Measurements from ENCODE around the gene MAP4K4. TPM values are rescaled to one million over a fixed set of nuclear protein-coding genes. Genes with fewer than 3 reads are reported as not detected.
A peak's percentile ranks its signal among the peaks of the same experiment; 100 is the strongest.
"Not testable (repeated sequence)": the region's sequence is repeated elsewhere in the genome, so short reads cannot be mapped to it uniquely, and the experiment has no call there.

MAP4K4 gene
- total RNA-seq, 1 donor from 2014 or later = 76.9 TPM

DNA sequence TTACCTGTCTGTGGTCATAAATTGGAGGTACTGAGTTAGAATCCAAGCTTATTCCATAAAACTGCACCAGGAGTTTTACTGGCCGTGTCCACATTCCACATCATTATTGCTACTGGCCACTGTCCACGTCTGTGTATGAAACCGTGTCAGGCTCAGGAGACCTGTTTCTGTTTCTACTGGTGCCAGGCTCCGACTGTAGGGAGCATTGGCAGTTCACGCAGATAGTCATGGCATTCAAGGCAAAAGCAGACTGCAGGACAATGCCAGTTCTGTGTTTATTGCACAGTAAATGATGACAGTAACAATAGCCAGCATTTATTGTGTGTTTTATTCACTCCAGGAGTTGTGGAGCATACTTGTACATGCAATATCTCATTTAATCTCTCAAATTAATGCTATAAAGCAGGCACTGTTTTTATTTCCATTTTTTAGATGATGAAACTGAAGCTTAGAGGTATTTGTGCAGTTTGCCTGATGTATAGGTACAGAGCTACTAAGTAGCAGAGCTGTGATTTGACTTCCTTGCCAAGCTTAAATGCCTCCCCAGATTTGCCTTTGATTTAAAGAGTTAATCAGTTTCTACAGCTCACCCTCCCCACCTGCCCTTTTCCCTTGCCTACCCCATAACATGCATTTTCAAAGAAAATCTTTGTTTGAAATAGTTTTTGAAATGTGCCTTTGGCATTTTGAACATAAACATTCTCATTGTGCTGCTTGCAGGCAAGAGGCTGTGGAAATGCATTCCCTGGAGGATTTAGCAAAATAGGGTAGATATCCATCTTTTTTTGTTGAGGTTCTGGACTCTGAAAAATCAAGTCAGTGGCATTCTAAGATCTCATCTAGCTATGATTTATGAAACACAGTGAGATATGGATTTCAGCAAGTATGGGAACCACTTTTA, 55.5 kb downstream of the MAP4K4 start:
- ATAC-seq (ENCODE audit: poor library complexity) (peak; percentile 82), DNase-seq (no peak)
- intact Hi-C loops (cut with DNase I) = no loop called here

- no peak for ATAC-seq (ENCODE audit: poor library complexity)
- intact Hi-C loops (cut with DNase I) = no loop called here
- DNase-seq = no peak
Observed at GRCh38 chr2:101753720-101754490, 56.4 kb downstream of the MAP4K4 start.

DNA sequence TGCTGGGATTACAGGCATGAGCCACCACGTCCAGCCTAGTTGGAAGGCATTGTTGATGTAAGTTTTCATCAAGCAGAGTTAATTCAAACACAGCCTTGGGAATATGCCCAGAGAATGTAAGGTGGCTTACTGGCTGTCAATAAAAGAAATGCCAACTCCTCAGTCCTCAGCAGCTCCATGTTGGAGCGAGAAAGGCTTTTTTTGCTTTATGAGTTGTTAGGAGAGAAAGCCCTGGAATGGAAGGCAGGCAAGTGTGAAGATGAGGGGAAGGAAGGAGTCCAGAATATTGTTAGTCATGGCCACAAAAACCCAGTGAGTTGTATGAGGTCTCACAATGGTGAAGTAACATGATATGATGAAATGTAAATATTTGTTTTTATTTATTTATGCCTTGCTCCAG, 57.1 kb downstream of the MAP4K4 start:
- ATAC-seq (ENCODE audit: poor library complexity) = no peak
- DNase-seq = no peak
- intact Hi-C loops (cut with DNase I) = no loop called here

DNA sequence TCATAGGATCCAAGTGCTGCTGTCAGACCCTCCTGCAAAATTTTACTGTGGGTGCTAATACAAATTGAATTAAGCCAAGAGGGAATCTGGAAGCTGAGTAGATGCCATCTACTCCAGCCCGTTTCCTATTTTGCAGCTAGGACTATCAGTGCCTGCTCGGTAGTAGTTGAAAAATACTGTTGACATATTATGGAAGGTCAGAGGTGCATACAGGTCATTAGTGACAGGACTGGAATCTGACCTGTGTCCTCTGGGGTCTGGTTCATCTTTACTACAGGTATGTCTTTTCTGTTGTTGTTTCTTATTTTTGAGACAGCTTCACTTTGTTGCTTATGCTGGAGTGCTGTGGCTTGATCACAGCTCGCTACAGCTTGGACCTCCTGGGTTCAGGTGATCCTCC, 58.8 kb downstream of the MAP4K4 start:
- DNase-seq = no peak
- intact Hi-C loops (cut with DNase I) = no loop called here
- ATAC-seq (ENCODE audit: poor library complexity) = no peak

- intact Hi-C loops (cut with DNase I) = no loop called here
- no peak for ATAC-seq (ENCODE audit: poor library complexity)
- no peak for DNase-seq
Observed at GRCh38 chr2:101758001-101758400, 60.5 kb downstream of the MAP4K4 start.

GRCh38 chr2:101759162-101759561, 61.7 kb downstream of the MAP4K4 start:
- intact Hi-C loops (cut with DNase I) = no loop called here
- ATAC-seq (ENCODE audit: poor library complexity) (peak; percentile 37), DNase-seq (no peak)

DNA sequence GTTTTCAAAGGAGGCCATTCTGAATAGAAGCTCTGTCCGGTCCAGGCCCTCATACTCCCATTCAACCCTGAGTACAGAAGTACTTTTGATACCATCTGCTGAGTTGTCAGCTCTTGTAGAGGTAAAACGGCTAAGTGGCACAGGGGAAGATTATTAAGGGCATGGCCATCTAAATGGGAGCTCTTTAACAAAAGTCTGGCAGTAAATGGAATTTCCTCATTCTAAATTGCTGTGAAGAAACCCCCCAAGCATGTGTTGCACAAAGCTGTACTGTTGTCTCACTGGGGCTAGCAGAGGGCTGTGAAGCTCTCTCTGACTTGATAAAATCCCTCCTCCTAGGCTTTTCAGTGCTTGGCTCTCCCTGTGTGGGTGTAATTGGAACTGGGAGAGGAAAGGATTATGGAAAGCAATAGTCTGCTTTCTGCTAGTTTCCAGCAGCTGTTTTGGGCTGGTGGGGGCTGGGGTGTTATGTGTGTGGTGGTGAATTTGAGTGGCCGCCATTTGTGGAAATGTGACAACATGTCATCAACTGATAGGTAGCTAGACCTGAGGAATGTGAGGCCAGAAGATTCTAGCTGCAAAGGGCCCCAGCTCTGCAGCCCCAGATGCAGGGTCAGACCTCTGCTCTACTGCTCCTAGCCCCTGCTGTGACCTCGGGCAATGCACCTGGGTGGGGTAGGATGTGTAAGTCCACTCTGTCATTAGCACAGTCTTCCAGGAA, 65.1 kb downstream of the MAP4K4 start:
- peak; percentile 29 for ATAC-seq (ENCODE audit: poor library complexity)
- DNase-seq = no peak
- intact Hi-C loops (cut with DNase I) = no loop called here

DNA sequence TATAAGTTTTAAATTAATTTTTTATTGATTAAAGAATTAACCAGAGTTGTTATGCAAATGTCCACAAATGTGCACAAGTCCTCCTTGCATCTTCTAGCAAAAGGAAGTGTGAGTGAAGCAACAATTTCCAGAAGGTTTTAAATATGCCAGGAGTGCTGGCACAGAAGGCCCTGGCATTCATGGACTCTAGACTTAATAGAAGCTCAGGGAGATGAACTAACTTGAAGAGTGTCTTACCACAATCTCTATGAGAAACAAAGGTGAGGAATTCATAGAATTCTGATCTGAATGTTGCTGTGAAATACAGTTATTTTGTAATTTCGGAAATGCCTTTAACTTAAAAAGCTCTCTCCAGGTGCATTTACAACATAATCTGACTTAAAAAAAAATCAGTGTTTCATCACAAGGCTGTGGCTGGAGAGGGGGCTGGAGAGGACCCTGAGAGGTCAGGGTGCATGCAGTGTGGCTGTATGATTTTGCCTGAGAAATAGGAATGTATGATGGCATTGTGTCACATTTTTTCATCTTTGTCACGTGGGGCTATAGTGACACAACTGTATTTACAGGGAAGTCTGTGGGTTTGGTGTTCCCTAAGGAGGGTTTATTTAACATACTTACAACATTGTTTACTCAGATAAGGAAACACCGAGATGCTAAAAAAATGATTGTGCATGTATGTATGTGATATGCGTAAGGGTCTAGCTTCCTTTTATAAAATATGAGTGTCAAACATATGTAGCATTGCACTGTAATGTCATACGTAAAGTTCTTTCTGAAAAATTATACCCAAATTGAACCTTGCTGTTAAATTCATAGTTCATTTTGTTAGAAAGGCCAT, 66.2 kb downstream of the MAP4K4 start:
- DNase-seq (no peak), ATAC-seq (ENCODE audit: poor library complexity) (no peak)
- intact Hi-C loops (cut with DNase I) = no loop called here

- no peak for DNase-seq
- intact Hi-C loops (cut with DNase I) = no loop called here
- ATAC-seq (ENCODE audit: poor library complexity) = no peak
Observed at GRCh38 chr2:101766337-101766736, 68.8 kb downstream of the MAP4K4 start.

DNA sequence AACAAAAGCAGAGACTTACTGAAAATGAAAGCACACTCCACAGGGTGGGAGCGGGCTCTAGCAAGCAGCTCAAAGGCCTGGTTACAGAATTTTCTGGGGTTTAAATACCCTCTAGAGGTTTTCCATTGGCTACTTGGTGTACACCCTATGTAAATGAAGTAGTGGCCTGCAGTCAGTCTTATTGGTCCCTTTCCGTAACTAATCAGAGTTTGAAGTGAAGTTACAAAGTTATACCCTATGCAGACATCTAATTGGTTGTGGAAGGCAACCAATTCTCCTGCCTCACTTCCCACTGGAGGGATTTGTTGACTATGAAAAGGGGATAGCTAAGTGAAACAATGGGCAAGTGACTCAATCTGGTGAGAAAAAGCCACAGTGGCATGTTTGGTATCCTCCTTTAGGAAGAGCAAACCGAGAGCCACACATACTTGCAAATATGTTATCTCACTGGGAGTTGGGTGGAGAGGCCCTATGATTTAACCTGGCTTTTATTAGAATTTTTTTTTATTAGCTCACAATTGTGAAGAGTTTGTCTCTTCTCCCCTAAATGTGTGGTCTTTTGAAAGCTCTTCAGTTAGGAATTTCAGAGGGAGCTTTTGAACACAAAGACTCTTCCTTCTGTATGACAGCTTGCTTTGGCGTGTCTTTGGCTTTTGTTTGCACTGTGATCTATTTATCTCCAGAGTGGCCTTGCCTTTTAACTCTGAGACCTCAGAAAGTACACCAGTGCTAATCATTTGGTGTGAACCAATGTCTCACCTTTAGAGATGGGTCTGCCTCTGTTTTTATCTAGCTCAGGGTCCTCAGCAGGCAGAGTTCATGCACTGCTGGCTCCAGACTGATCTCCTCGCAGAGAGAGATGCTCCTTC, 69.6 kb downstream of the MAP4K4 start:
- intact Hi-C loops (cut with DNase I) = no loop called here
- no peak for DNase-seq
- ATAC-seq (ENCODE audit: poor library complexity) = no peak

DNA sequence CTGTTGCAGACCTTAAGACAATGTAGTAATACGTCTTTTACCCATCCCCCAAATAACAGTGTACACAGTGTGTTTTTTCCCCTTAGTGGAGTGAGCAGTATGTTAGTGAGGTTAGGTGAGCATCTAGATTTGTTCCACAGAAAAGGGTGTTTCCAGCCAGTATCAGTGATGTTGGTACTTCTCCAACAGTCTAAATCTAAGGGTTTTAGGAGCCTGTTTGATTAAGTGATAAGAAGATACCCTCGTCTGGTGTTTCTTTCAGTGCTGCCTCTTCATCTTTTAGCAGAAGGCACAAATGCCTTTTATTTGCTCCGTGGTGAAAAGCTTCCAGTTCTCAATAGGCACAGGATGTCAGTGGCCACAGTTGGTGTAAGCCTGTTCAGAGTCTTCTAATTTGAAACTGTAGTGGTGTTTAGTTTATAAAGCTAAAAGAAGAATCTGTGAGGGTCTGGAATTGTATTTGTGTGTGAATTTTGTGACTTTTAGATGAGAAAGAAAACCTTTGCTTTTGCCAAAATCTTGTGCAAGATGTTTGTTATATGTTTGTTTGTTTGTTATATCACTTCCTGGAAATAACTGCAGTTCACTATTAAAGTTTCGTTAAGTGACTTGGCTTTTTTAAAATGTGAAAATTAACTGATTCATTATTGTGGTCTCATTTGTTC, 71.2 kb downstream of the MAP4K4 start:
- intact Hi-C loops (cut with DNase I) = no loop called here
- DNase-seq = no peak
- ATAC-seq (ENCODE audit: poor library complexity) = no peak

- intact Hi-C loops (cut with DNase I); ATAC-seq (ENCODE audit: poor library complexity); DNase-seq: not testable (repeated sequence)
Observed at GRCh38 chr2:101769726-101770125, 72.2 kb downstream of the MAP4K4 start.

- ATAC-seq (ENCODE audit: poor library complexity) = peak; percentile 42
- DNase-seq = no peak
- intact Hi-C loops (cut with DNase I) = no loop called here
Observed at GRCh38 chr2:101770726-101771125, 73.2 kb downstream of the MAP4K4 start.

DNA sequence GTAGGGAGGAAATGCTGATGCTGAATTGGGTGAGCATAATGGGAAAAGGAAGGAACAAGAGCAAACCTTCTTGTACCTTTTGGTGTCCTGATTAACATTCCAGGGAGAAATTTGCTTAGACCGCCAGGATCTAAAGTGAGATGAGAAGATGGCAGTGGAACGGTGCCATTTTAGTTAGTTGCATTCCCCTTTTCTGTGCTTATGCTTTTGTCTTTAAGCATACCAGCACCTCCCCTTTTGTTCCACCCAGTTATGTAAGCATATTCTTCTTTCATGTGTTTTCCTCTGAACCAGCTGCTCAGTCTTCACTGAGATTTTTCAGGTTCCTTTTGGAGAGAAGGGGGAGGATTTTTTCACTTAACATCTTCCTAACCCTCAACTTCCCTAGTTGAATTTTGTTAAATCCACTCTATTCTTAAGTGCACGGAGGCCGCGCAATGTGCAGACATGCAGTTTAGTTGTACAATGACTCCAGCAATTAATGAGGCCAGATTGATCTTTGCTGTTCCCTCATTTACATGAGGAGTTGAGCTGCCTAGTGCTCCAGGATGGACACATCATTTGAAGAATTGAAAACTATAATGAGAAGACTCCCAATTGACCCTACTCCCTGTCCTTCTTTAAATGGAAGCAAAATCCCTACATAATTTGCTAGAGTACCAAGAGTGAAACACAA, 73.9 kb downstream of the MAP4K4 start:
- DNase-seq (no peak), ATAC-seq (ENCODE audit: poor library complexity) (no peak)
- intact Hi-C loops (cut with DNase I) = no loop called here

DNA sequence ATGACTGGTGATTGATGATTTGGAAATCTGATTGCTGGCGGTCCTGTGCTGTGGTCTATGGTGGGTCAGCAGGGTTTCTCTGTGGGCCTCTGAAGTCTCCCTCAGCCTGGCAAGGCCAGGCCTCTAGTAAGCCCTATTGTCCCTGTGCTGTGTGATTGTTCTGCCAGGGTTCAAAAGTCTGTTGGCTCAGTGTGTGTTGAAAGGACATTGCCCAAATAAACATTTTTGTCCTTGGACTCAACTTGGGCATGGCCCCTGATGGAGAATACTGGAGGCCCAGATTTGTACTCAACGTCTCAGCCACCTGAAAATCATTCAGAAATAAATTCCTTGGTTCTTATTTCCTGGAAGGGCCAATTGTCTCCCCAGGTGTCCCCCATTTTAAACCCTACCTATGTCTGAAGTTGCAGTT, 74.4 kb downstream of the MAP4K4 start:
- ATAC-seq (ENCODE audit: poor library complexity) = no peak
- intact Hi-C loops (cut with DNase I) = no loop called here
- DNase-seq = no peak

GRCh38 chr2:101773137-101773536, 75.6 kb downstream of the MAP4K4 start:
- intact Hi-C loops (cut with DNase I) = no loop called here
- DNase-seq (no peak), ATAC-seq (ENCODE audit: poor library complexity) (no peak)

DNA sequence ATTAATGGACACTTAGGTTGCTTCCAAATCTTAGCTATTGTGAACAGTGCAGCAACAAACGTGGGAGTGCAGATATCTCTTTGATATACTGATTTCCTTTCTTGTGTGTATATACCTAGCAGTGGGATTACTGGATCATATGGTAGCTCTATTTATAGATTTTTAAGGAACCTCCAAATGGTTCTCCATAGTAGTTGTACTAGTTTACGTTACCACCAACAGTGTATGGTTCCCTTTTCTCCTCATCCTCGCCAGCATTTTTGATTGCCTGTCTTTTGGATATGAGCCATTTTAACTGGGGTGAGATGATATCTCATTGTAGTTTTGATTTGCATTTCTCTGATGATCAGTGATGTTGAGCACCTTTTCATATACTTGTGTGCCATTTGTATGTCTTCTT, 76.5 kb downstream of the MAP4K4 start:
- DNase-seq; intact Hi-C loops (cut with DNase I); ATAC-seq (ENCODE audit: poor library complexity): not testable (repeated sequence)
